Common myeloid progenitor, CD34-positive (primary cell): Measurements from ENCODE around the gene ANKLE2.

Experiments
- CTCF ChIA-PET: fragments of 350-600 bp; sonication (Branson Sonifier 250); formaldehyde crosslinking; loops from one replicate; lab custom pipeline; 2021; ENCODE audit warnings: antibody characterized with exemption; lab: Charles Lee
- POLR2A ChIA-PET: fragments of 350-600 bp; sonication (Branson Sonifier 250); formaldehyde crosslinking; loops from one replicate; lab custom pipeline; 2021; ENCODE audit warnings: antibody characterized with exemption; lab: Charles Lee
- DNase-seq, 3 donors: peaks; one replicate each; pipeline versions ENCODE4 v3.0.0 to v3.0.0-alpha.2; 2013
- H3K27ac ChIP-seq, 2 experiments: 1 replicate in 1 of 2; 2 replicates in 1 of 2; pipeline ENCODE4 v1.7.0; 2013; ENCODE audit warnings: inconsistent platforms in 2 of 2, low read length in 2 of 2, mild to moderate bottlenecking in 2 of 2, low read depth in 1 of 2, moderate library complexity in 1 of 2; ENCODE audit not compliant: severe bottlenecking in 2 of 2, insufficient read depth in 1 of 2, poor library complexity in 1 of 2
- H3K27me3 ChIP-seq, 5 experiments: replicated peaks in 2 of 5; 1 replicate in 3 of 5; 2 replicates in 2 of 5; pipeline versions ENCODE4 v1.6.1 to v1.7.0; 2013; ENCODE audit warnings: low read length in 4 of 5, mild to moderate bottlenecking in 2 of 5, moderate library complexity in 2 of 5, inconsistent platforms in 1 of 5; ENCODE audit not compliant: insufficient read depth in 5 of 5, control insufficient read depth in 4 of 5
- H3K36me3 ChIP-seq, 4 experiments: 1 replicate in 2 of 4; 2 replicates in 2 of 4; pipeline versions ENCODE4 v1.6.1 to v1.7.0; 2013; ENCODE audit warnings: low read length in 3 of 4, control low read depth in 1 of 4, mild to moderate bottlenecking in 1 of 4; ENCODE audit not compliant: control insufficient read depth in 4 of 4, insufficient read depth in 4 of 4
- H3K4me1 ChIP-seq, 4 experiments: 1 replicate in 3 of 4; 2 replicates in 1 of 4; pipeline versions ENCODE4 v1.6.1 to v1.7.1; 2013; ENCODE audit warnings: low read length in 3 of 4, mild to moderate bottlenecking in 3 of 4, control low read depth in 1 of 4, inconsistent platforms in 1 of 4, moderate library complexity in 1 of 4; ENCODE audit not compliant: control insufficient read depth in 4 of 4, insufficient read depth in 4 of 4; ENCODE audit errors: control extremely low read depth in 1 of 4
- H3K4me3 ChIP-seq, 7 experiments: 1 replicate in 4 of 7; 2 replicates in 3 of 7; pipeline versions ENCODE4 v1.5.1 to v1.7.0; 2013; ENCODE audit warnings: mild to moderate bottlenecking in 7 of 7, low read length in 6 of 7, moderate library complexity in 6 of 7, inconsistent platforms in 2 of 7, low read depth in 2 of 7, control low read depth in 1 of 7; ENCODE audit not compliant: insufficient read depth in 4 of 7, control insufficient read depth in 1 of 7; ENCODE audit errors: extremely low read depth in 1 of 7
- H3K9me3 ChIP-seq, 5 experiments: 1 replicate in 4 of 5; 2 replicates in 1 of 5; pipeline versions ENCODE4 v1.6.1 to v1.7.1; 2013; ENCODE audit warnings: low read length in 4 of 5, mild to moderate bottlenecking in 2 of 5, inconsistent platforms in 1 of 5, low read depth in 1 of 5, moderate library complexity in 1 of 5; ENCODE audit not compliant: control insufficient read depth in 4 of 5, insufficient read depth in 2 of 5; ENCODE audit errors: control extremely low read depth in 1 of 5
- WGBS: methylation state at CpG from one replicate; pipeline ENCODE4 v1.1.5; 2013; ENCODE audit not compliant: insufficient coverage; 5-methylcytosine and 5-hydroxymethylcytosine counted together

The ANKLE2 gene

DNA sequence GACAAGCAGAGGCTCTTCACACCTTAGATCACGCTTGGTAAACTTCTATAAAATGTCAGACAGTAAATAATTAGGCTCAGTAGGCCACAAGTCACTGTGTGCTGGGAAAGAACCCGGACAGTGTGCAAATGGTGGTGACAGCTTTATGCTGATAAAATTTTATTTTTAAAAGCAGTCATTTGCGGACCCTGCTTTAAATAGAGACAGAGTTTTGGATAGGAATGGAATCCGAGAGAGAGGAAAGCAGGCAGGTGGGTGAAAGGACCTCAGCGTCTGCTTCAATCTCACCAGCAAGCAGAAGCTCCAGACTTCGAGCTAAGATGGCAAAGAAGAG is 21.4 kb downstream of the ANKLE2 start:
- CTCF ChIA-PET: interaction anchor here (0.6 to 1.4 kb wide), 2 partner anchors 16 to 18 kb away, joined by 3 to 4 read pairs; no protein-coding TSS in a partner anchor
- POLR2A ChIA-PET: no interaction called here
- Histone ChIP-seq H3K9me3 (no peaks in the 10 kb centered on the region), H3K4me3 (no peak overlapping the region), H3K27ac (no peak overlapping the region), H3K36me3 (peaks cover 33 to 92% (median 71%) of the 10 kb centered on the region in 4 experiments), H3K27me3 (no peaks in the 10 kb centered on the region), H3K4me1 (no peaks in the 10 kb centered on the region)
- WGBS: 100% methylated on average over 5 of the region's 6 CpGs
- no peak for DNase-seq

DNA sequence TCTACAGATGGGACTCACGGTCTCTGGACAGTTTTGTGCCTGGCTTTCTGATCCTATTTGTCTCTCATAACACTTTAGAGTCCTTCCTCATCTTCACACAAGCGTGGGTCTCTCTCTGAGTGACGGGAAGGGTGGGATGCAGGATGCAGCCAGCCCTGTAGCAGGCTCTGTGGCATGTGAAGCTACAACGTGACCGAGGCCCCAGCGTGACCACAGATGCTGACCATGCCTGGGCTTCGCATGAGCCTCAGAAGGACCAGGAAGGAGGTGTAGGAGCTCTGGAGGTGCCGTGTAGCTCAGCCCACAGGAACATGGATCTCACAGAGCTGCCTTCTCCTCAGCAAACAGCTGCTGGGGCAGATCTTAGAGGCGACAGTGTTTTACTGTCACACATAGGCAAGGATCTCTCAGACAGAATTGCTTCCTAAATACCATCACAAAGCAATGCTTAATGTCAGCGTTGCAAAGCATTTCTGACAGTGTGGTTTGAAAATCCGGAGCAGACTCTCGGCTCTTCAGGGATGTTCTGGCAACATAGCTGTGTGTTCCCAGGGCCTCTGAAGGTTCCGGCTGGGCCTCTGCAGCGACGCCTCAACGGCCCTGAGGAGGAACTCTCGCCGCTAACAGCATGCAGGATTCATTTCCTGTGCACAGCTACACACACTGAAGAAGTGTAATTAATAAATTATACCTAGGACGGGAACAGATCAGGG is 21.9 kb downstream of the ANKLE2 start:
- CTCF ChIA-PET: interaction anchor here (0.6 to 1.4 kb wide), 2 partner anchors 12 to 16 kb away, joined by 3 to 4 read pairs; no protein-coding TSS in a partner anchor
- peaks cover 30 to 92% (median 73%) of the 10 kb centered on the region in 4 experiments for H3K36me3 ChIP-seq

DNA sequence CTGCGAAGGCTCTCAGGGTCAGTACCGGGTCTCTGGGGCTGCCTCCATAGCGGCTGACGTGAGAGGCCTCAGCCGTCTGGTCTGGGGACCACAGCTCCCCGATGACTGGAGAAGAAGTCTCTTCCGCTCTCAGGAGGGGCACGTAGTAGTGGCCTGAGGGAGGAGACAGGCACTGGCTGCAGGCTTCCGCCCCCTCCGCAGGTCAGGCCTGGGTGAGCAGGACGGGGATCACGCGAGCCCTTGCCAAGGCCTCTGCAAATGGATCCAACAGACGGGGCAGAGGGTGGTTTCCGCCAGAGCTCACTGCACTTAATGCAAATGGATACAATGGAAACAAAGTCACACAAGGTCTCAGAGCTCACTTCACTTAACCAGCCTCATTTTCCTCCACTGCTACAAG is 24.7 kb downstream of the ANKLE2 start:
- CTCF ChIA-PET: interaction anchor here (0.8 kb wide), 1 partner anchor 18 kb away, joined by 3 read pairs; no protein-coding TSS in a partner anchor
- 94% methylated on average over 10 of the region's 15 CpGs for WGBS
- Histone ChIP-seq H3K27me3 (no peaks in the 10 kb centered on the region), H3K36me3 (peaks cover 15 to 94% (median 72%) of the 10 kb centered on the region in 4 experiments), H3K4me3 (no peak overlapping the region), H3K4me1 (no peaks in the 10 kb centered on the region), H3K27ac (no peak overlapping the region), H3K9me3 (no peaks in the 10 kb centered on the region)
- DNase-seq: no peak
- POLR2A ChIA-PET: no interaction called here

More for the DNA sequence above, 21.9 kb downstream of the ANKLE2 start:
- Histone ChIP-seq H3K4me3 (no peak overlapping the region), H3K9me3 (no peaks in the 10 kb centered on the region), H3K27ac (no peak overlapping the region), H3K4me1 (no peaks in the 10 kb centered on the region), H3K27me3 (no peaks in the 10 kb centered on the region)
- DNase-seq: no peak
- POLR2A ChIA-PET: no interaction called here
- WGBS: 87% methylated on average over 17 of the region's 19 CpGs

DNA sequence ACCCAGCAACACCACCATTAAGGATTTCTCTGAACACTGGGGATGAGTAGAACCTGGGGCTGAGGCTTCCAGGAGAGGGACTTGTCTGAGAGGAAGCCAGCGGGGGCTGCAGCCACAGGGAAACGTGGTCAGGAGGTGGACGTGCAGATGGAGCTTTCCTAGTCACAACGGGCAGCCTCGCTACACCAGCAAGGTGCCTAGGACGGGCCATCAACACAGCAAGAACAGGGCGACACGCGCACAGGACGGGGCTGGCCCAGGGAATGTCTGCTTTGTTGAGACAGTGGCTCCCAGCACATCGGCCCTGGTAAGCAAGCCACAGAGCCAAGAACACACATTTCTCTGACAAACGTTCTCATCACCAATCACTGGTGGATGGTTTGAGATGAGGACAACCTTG is 25.3 kb downstream of the ANKLE2 start:
- Histone ChIP-seq H3K4me3 (no peak overlapping the region), H3K36me3 (peaks cover 16 to 95% (median 70%) of the 10 kb centered on the region in 4 experiments), H3K9me3 (no peaks in the 10 kb centered on the region), H3K4me1 (no peaks in the 10 kb centered on the region), H3K27ac (no peak overlapping the region), H3K27me3 (no peaks in the 10 kb centered on the region)
- ChIA-PET POLR2A (no interaction called here), CTCF (interaction anchor here (1.3 kb wide), 1 partner anchor 19 kb away, joined by 4 read pairs; no protein-coding TSS in a partner anchor)
- WGBS: 94% methylated on average over 11 of the region's 12 CpGs
- DNase-seq: no peak

DNA sequence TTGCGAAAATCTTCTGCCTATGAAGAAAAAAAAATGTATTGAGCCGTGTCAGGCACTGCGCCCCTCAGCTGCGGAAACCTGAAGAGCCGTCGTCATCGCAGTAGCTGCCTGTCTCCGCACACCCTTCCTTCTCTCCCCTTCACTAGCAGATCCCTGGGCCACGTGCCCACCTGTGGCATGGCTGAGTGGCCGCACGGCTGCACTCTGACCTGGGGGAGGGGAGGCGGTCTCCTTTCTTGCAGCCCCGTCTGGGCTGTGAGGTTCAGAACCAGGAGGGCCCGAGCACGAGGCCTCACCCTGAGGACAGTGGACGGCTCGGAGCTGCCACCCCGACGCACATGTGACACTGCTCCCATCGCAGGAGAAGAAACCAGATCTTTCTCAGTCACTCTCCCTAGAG is 26.1 kb downstream of the ANKLE2 start:
- Histone ChIP-seq H3K27ac (no peak overlapping the region), H3K4me3 (no peak overlapping the region), H3K4me1 (no peaks in the 10 kb centered on the region), H3K36me3 (peaks cover 16 to 95% (median 68%) of the 10 kb centered on the region in 4 experiments), H3K27me3 (no peaks in the 10 kb centered on the region), H3K9me3 (no peaks in the 10 kb centered on the region)
- whole genome bisulfite sequencing: 93% methylated on average over 19 of the region's 20 CpGs
- DNase-seq: no peak
- CTCF ChIA-PET: interaction anchor here (1.3 to 1.4 kb wide), 3 partner anchors 20 to 33 kb away, joined by 3 to 4 read pairs (median 3); no protein-coding TSS in a partner anchor
- POLR2A ChIA-PET: no interaction called here

DNA sequence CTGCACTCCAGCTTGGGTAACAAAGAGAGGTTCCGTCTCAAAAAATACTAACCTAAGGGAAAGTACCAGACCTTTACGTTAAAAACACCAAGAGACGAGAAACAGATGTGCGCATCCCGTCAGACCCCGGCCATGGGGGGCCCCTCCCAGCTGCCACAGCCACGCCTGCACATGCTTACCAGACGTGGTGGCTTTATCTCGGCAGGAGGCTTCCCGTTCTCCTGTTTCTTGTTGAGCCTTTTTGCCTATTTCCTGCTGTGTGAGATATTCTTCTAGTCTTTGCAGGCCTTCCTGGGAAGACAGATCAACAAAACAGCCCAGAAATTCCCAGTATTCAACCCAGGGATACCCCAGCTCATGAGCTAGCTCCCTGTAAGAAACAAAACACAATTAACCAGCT is 27.4 kb downstream of the ANKLE2 start:
- H3K27ac ChIP-seq: no peak overlapping the region
- POLR2A ChIA-PET: no interaction called here
- DNase-seq: no peak
- no peaks in the 10 kb centered on the region for H3K27me3 ChIP-seq
- 88% methylated on average over 9 of the region's 10 CpGs for WGBS
- no peak overlapping the region for H3K4me3 ChIP-seq
- CTCF ChIA-PET: interaction anchor here (1.3 to 1.4 kb wide), 2 partner anchors 20 to 32 kb away, joined by 3 read pairs; no protein-coding TSS in a partner anchor
- no peaks in the 10 kb centered on the region for H3K9me3 ChIP-seq
- no peaks in the 10 kb centered on the region for H3K4me1 ChIP-seq
- H3K36me3 ChIP-seq: peaks cover 13 to 90% (median 62%) of the 10 kb centered on the region in 4 experiments

DNA sequence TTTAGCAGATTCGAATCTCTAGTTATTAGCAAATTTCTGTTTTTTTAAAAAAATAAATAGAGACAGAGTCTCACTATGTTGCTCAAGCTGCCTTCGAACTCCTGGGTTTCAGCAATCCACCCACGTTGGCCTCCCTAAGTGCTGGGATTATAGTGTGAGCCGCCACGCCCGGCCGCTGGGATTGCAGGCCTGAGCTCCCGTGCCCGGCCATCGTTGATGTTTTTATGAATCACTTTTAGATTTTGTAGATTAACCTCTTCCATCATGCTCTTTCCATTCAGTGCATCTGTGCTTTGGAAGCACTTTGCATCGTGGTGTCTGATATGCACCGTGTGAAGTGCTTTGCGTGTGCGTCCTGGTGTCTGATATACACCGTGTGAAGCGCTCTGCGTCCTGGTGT is 30.1 kb downstream of the ANKLE2 start:
- 97% methylated on average over 12 of the region's 17 CpGs for WGBS
- ChIA-PET CTCF (no interaction called here), POLR2A (no interaction called here)
- DNase-seq: no peak
- no peak overlapping the region for H3K27ac ChIP-seq
- H3K36me3 ChIP-seq: peaks cover 19 to 88% (median 65%) of the 10 kb centered on the region in 4 experiments
- H3K9me3 ChIP-seq: no peaks in the 10 kb centered on the region
- no peak overlapping the region for H3K4me3 ChIP-seq
- no peaks in the 10 kb centered on the region for H3K27me3 ChIP-seq
- H3K4me1 ChIP-seq: no peaks in the 10 kb centered on the region
